Measurements from ENCODE around the gene DMXL1.
"Not testable (repeated sequence)": the region's sequence is repeated elsewhere in the genome, so short reads cannot be mapped to it uniquely, and the experiment has no call there.

The DMXL1 gene

DNA sequence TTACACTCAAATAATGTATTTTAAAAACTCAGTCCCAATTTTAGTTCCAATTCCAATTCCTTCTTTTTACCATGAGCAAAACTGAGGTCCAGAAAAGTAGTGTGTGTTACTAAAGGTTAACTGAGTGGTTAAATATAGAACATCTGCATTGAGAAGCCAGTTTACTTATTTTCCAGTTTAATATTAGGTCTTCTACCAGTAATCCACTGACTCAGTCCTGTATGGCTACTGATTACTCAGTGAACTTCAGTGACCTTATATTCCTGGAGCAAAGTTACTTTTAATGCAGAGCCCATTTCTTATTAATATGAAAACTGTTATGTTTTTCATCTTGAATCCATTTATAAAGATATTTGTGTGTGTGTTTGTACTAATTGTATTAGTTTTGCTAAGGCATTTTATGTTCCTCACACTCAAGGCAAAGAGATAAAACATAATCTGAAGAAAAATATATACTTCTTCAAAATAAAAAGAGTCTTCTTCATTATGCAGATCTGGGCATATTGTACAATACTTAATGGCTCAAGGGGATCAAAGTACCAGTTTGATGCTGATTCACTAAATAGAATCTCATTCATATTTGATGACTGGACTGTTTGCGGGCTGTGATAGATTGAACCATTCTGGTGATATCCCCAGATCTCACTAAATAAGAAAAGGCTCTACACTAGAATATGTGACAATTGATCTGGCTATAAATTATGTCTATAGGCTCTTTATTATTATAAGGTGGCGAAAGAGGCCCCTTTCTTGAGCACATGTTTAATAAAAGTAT lies 60.8 kb downstream of the DMXL1 start:
- no peak for DNase-seq (ENCODE audit: low spot score)
- TF ChIP-seq, protein P1, sequence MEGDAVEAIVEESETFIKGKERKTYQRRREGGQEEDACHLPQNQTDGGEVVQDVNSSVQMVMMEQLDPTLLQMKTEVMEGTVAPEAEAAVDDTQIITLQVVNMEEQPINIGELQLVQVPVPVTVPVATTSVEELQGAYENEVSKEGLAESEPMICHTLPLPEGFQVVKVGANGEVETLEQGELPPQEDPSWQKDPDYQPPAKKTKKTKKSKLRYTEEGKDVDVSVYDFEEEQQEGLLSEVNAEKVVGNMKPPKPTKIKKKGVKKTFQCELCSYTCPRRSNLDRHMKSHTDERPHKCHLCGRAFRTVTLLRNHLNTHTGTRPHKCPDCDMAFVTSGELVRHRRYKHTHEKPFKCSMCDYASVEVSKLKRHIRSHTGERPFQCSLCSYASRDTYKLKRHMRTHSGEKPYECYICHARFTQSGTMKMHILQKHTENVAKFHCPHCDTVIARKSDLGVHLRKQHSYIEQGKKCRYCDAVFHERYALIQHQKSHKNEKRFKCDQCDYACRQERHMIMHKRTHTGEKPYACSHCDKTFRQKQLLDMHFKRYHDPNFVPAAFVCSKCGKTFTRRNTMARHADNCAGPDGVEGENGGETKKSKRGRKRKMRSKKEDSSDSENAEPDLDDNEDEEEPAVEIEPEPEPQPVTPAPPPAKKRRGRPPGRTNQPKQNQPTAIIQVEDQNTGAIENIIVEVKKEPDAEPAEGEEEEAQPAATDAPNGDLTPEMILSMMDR (IDR thresholded peaks at IDR 0.05; ENCODE audit: extremely low read depth, missing control alignments) = no peak

DNA sequence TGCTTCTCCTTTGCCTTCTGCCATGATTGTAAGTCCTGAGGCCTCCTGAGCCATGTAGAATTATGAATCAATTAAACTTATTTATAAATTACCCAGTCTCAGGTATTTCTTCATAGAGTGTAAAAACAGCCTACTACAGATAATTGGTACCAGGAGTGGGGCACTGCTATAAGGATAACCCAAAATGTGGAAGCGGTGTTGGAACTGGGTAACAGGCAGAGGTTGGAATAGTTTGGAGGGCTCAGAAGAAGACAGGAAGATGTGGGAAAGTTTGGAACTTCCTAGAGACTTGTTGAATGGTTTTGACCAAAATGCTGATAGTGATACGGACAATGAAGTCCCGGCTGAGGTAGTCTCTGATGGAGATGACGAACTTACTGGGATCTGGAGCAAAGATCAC lies 64.9 kb downstream of the DMXL1 start:
- not testable (repeated sequence) for DNase-seq (ENCODE audit: low spot score)

DNA sequence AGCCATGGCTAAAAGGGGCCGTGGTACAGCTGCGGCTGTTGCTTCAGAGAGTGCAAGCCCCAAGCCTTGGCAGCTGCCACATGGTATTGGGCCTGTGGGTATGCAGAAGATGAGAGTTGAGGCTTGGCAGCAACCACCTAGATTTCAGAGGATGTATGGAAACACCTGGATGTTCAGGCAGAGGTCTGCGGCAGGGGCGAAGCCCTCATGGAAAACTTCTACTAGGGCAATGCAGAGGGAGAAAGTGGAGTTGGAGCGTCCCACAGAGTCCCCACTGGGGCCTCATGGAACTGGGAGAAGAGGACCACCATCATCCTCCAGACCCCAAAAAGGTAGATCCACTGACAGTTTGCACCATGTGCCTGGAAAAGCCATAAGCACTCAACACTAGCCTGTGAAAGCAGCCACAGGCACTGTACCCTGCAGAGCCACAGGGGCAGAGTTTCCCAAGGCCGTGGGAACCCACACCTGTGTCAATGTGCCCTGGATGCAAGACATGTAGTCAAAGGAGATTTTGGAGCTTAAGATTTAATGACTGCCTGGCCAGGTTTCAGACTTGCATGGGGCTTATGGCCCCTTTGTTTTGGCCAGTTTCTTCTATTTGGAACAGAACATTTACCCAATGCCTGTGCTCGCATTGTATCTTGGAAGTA lies 65.9 kb downstream of the DMXL1 start:
- DNase-seq (ENCODE audit: low spot score) = no peak
- TF ChIP-seq, protein P1 (IDR thresholded peaks at IDR 0.05; ENCODE audit: extremely low read depth, missing control alignments) = no peak

DNA sequence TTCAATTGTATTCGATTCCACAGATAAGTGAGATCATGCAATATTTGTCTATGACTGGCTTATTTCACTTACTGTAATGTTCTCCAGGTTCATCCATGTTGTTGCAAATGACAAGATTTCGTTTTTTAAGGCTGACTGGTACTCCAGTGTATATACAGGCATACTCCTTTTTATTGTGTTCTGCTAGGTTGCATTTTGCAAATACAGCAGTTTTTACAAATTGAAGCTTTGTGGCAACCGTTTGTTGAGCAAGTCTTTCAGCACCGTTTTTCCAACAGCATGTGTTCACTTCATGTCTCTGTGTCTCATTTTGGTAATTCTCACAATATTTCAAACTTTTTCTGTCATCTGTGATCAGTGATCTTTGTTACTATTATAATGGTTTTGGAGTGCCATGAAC lies 82.7 kb downstream of the DMXL1 start:
- no peak for DNase-seq (ENCODE audit: low spot score)
- TF ChIP-seq, protein P1 (IDR thresholded peaks at IDR 0.05; ENCODE audit: extremely low read depth, missing control alignments) = no peak

DNA sequence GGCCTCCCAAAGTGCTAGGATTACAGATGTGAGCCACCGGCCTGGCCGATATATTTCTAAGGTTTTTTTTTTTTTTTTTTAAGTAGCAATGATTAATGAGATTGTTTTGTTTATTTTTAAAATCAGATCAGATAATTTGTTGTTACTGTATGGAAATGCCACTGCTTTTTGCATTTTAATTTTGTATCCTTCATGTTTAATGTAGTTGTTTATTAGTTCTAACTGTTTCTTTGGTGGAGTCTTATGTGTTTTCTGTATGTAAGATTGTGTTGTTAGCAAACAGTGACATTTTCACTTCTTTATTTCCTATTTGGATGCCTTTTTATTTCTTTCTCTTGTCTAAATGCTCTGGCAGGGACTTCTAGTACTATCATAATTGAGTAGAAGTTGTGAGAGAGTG lies 87.3 kb downstream of the DMXL1 start:
- TF ChIP-seq, protein P1 (IDR thresholded peaks at IDR 0.05; ENCODE audit: extremely low read depth, missing control alignments) = no peak
- DNase-seq (ENCODE audit: low spot score) = no peak

DNA sequence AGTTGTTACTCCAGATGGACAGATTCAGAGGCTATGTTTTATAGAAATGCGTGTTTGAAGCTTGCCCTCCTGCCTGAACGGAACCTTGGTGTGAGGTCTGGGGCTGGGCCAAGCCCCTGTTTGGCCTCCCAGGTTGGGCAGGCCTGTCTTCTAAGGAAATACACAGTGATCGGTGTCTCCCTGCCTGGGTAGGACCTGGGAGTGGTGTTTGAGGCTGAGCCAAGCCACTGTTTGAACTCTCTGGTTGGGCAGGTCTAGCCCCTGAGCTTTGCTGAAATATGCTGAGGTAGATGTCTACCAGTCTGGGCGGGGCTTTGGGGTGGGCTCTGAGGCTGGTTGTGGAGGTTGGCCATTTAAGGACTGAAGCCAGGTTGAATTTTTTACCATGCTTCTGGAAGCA lies 90.5 kb downstream of the DMXL1 start:
- DNase-seq (ENCODE audit: low spot score) = no peak
- TF ChIP-seq, protein P1 (IDR thresholded peaks at IDR 0.05; ENCODE audit: extremely low read depth, missing control alignments) = no peak

DNA sequence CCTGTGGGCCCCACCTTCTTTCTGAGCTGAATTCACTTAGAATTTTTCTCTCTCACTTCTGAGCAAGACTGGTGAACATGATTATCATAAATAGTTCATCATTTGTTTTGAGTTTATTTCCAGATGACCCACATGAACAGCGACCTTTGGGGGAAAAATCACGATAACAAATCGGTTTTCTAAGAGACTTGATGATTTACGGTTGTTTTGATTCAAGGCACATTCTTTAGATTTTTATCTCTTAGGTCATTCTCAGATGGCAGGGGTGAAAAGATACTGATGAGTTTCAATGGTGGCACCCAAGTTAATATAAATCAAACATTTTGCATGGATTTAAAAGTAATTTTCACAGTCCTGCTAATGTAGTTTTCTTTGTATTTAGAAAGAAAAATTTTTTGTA lies 95.1 kb downstream of the DMXL1 start:
- TF ChIP-seq, protein P1 (IDR thresholded peaks at IDR 0.05; ENCODE audit: extremely low read depth, missing control alignments) = no peak
- DNase-seq (ENCODE audit: low spot score) = no peak

DNA sequence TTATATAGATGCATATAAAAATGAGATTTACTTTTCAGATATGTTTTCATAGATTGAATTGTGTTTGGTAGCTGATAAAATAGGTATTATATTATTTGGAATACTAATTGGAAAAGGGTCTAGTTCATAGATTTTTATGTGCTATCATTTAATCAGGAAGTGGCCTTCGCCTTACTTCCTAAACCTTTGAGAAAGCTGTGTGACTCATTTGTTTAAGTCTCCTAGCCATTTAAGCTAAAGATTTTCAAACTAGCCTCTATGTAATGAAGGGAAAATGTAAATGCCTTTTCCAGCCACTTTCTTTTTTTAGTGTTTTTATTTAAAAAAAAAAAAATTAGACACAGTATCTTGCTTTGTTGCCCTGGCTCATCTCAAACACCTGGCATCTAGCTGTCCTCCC lies 97.5 kb downstream of the DMXL1 start:
- TF ChIP-seq, protein P1 (IDR thresholded peaks at IDR 0.05; ENCODE audit: extremely low read depth, missing control alignments) = no peak
- no peak for DNase-seq (ENCODE audit: low spot score)

All from GM20000 (cell line).